NCI-H82 treated with DMSO at 0.1 percent for 48 hours (cell line): ENCODE results near the gene ATP5MC2.
"Not testable (repeated sequence)": the region's sequence is repeated elsewhere in the genome, so short reads cannot be mapped to it uniquely, and the experiment has no call there.

Source experiments
- DNase-seq: peaks from one replicate; lab custom pipeline; 2025; ENCODE audit not compliant: unreplicated experiment; lab: John Stamatoyannopoulos, UW

The ATP5MC2 gene

DNA sequence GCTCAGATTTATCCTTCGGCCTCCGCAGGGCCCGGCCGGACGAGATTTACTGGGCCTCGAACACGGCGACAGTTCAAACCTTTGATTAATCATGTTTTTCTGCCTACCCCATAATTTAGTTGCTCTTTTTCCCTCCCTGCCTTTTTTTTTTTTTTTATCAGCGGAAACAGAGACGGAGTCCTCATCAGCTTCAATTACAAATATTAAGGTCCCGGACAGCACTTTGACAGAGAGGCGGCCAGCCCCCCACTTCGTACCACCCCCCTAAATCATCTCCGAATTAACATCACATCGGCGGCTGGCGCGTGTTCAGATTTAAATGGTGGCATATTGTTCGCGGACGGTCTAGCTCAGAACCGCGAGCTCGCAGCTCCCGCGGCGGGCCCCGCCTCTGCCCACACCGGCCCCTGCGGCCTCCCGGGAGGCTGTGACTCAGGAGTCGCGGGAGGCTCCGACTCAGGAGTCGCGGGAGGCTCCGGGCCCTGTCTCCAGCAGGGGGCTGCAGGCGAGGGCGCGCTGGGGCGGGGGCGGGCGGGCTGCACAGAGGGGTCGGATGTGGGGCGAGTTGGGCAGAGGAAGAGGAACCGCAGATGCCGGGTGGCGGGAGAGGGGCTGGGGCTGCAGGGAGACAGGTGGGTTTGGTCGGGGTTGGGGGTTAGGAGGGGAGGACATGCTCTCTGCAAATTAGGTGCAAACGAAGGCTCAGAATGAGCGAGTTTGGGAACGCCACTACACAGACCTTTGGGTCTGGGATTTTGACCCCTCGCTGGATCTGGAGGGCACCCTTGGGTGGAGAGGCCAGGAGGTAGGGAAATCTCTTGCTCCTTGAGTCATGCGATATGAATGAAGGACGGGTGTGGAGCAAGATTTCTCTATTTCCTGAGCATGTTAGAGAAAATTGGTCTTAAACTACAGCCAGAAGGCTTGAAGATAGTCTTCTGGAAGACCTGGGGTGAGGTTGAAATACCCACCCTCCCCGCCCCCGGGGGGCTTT is 19.6 kb upstream of the ATP5MC2 start:
- no peak for DNase-seq

GRCh38 chr12:53694756-53695151 is 18.9 kb upstream of the ATP5MC2 start:
- peak; percentile 97 for DNase-seq

DNA sequence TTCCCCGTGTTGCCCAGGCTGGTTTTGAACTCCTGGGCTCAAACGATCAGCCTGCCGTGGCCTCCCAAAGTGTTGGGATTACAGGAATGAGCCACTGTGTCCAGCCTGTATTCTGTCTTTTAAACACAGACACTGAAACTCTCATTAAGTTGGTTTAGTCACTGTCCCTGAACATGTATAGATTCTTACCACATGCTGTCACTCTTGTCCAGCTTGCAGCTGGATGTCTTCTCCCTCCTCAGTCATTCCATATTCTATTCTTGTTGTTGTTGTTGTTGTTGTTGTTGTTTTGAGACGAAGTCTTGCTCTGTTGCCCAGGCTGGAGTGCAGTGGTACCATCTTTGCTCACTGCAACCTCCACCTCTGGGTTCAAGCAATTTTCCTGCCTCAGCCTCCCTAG is 12.3 kb upstream of the ATP5MC2 start:
- DNase-seq = no peak

DNA sequence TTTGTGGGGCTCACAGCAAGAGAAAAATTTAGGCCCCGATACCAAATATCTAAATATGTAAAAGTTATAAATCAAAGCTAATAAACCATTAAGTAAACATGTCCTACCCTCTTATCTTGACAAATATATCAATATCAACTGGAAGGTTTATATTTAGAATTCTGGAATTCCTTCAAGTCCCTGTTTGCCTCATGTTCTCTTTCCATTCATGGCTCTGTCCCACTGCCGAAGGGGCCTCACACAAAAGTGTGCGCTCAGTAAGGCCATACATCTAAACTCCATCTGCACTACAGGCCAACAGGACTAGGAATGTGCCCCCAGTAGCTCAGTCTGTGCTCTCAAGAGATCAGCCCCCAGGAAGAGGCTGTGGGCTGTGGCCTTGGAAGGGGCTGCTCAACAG is 10.6 kb upstream of the ATP5MC2 start:
- DNase-seq = no peak

- no peak for DNase-seq
Observed at GRCh38 chr12:53684654-53685220, 8.9 kb upstream of the ATP5MC2 start.

GRCh38 chr12:53683983-53684382 is 8.1 kb upstream of the ATP5MC2 start:
- no peak for DNase-seq

DNA sequence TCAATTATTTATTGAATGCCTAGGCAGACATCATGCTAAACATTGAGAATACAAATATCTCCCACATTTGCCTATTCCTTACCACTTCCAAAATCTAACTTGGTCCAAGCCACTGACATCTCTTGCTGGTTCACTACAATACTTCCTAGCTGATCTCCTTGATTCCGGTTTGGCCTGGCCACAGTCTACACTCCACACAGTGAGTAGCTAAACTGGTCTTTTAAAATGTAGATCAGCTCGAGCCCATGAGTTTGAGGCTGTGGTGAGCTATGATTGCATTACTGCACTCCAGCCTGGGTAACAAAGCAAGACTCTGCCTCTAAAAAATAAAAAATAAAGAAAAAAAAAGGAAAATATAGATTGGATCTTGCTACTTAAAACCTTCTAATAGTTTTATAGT is 7.6 kb upstream of the ATP5MC2 start:
- DNase-seq = no peak

DNA sequence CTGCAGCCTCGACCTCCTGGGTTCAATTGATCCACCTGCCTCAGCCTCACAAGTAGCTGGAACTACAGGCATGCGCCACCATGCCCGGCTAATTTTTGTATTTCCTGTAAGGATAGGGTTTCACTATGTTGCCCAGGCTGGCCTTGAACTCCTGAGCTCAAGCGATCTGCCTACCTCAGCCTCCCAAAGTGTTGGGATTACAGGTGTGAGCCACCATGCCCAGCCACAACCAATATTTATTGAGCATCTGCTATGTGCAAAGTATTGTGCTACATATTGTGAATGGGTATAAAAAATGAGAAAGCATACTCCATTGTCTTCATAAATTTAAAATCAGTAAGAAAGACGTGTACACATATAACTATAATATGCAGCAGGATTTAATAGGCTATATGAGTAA is 4.2 kb upstream of the ATP5MC2 start:
- DNase-seq = not testable (repeated sequence)

DNA sequence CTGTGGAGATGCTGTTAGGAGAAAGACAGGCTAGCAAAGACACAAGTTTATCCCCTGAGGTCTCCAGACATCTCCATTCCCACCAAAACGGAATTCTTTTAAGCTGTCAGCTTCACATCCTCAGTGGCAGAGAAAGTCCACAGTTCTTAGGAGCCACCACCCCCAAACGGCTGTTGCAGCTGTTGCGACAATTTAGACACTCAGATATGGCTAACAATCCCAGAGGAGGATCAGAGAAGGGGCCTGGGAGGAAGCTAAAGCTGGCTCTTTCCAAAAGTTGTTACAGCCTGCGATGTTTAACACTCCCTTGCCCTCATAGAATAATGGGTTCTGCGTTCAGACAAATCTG is 1.9 kb upstream of the ATP5MC2 start:
- DNase-seq = no peak

GRCh38 chr12:53677016-53677799 is 1.3 kb upstream of the ATP5MC2 start:
- DNase-seq = peak; percentile 81

DNA sequence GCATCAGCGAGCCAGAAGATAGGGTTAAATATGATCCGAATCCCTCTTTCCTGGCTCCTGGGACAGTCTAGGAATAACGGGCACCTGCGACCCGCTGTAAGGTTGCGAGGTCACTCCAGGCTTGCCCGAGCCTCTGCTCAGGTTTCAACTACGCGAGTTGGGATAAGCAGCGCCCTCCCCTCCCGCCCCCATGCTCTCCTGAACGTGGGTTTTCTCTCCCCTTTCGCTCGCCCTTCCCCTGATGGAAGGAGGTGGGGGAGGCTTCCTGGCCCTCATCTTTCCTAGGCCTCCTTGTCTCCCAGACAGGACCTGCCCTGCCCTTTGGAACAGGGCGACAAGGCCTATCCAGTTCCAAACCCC is 753 bp upstream of the ATP5MC2 start:
- peak; percentile 81 for DNase-seq

DNA sequence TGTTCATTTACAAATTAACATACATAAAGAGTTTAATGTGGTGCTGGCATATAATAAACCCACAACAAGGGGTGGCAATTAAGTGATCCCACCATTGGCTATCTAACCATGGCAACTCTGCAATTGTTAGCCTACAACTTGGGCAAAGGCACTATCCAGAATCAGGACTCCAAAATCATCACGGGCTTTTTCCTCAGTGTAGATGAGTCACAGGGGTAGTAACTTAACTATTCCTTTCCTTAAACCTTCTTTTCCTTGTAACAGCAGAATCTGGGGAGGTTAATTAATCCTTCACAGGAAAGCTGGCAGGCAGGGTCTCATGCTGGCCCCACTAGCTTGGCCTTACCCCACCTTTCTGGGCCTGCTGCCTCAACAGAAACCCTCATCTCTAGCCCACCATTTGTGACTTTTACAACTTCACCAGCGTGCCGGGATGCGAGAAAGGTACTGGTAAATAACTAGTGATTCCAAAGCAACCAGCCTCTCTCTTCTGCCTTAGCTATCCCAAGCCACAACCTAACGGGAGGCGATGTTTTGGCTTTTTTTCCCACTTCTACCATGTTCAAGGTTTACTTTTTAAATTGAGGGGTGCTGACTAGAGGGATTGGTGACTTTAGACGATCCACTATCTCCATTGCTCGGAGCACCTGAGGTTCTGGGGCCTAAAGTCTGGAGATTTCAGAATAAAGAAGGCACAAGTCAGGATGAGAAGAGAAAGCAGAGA is 744 bp downstream of the ATP5MC2 start:
- no peak for DNase-seq

DNA sequence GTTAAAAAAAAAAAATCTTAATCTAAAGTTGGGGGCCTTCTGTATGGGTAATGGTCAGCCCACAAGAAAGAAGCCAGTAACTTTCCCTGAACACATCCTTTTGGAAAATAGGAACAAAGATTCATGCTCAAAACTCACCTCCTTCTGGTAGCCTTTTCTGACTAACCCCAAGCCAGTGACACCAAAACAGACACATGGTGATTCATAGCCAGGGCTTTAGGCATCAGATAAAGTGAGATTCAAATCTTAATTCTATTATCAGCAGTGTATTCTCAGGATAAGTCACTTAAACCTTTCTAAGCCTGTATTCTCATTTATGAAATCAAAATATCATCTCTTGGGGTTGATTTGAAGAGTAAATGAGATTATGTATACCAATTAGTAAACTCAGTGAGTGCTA is 4.9 kb downstream of the ATP5MC2 start:
- no peak for DNase-seq

- no peak for DNase-seq
Observed at GRCh38 chr12:53670308-53670707, 5.6 kb downstream of the ATP5MC2 start.

DNA sequence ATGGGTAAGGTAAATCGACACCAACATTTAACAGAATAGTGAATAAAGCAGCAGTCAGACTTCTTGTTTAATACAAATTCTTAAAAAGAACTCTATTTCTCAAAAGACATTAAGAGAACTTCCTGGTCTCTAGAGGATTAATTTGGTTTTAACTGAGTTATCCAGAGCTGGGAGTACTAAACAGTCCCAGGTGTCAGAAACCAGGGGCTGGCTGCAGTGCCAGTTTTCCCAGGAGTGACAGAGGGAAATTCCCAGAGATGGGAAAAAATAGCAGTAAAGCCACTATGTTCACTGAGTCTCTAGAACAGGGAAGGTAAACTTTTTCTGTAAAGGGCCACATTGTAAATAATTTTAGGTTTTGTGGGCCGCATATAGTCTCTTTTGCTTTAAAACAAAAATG is 8.8 kb downstream of the ATP5MC2 start:
- DNase-seq = no peak

- no peak for DNase-seq
Observed at GRCh38 chr12:53664936-53665335, 10.9 kb downstream of the ATP5MC2 start.

DNA sequence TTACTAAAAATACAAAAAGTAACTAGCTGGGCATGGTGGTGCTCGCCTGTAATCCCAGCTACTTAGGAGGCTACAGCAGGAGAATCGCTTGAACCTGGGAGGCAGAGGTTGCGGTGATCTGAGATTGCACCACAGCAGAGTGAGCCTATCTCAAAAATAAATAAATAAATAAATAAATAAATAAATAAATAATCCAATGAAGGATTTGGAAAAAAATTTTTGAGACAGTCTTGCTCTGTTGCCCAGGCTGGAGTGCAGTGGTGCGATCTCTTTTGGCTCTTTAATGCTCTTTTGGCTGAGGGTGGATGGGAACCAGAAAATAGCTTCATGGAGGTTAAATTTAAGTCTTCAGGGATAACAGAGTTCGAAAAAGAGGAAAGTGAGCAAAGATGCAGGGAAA is 11.7 kb downstream of the ATP5MC2 start:
- DNase-seq = no peak

- no peak for DNase-seq
Observed at GRCh38 chr12:53660041-53660440, 15.8 kb downstream of the ATP5MC2 start.

GRCh38 chr12:53659571-53659981 is 16.3 kb downstream of the ATP5MC2 start:
- no peak for DNase-seq

- no peak for DNase-seq
Observed at GRCh38 chr12:53659011-53659551, 16.8 kb downstream of the ATP5MC2 start.

- no peak for DNase-seq
Observed at GRCh38 chr12:53657041-53657440, 18.8 kb downstream of the ATP5MC2 start.
